ENCODE results near the gene ABCC11. TPM values are rescaled to one million over a fixed set of nuclear protein-coding genes. Genes with fewer than 3 reads are reported as not detected.

Gene ABCC11
- total RNA-seq, 6 donors from 2014 or later = 0.15 to 0.33 (median 0.21) TPM; not detected in 2

DNA sequence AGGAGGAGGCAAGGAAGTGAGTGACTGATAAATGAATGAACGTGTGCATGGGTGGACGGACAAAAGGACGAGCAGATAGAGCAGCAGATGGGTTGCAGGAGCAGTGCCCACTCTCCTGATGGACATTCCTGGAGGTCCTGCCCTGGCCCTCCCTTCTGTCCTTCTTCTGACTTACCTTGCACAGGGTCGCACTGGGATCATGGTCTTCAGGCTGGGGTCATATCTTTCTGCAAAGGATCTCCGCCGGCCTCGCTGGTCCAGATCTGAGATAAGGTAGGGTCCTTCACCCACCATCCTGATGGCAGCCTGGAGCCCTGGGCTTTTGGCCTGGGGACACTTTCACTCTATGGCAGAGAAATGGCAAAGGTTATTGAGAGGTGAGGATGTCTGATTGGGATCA lies 101.2 kb downstream of the ABCC11 start:
- no peak for DNase-seq
- Histone ChIP-seq H3K4me1 (no peaks in the 10 kb centered on the region), H3K27me3 (no peaks in the 10 kb centered on the region), H3K4me3 (no peak overlapping the region), H3K9me3 (no peaks in the 10 kb centered on the region), H3K36me3 (no peaks in the 10 kb centered on the region), H3K27ac (no peak overlapping the region)
- TF ChIP-seq POLR2A (IDR thresholded peaks at IDR 0.05) = no peak
- TF ChIP-seq EP300 (IDR thresholded peaks at IDR 0.05) = no peak
- TF ChIP-seq, protein P1, sequence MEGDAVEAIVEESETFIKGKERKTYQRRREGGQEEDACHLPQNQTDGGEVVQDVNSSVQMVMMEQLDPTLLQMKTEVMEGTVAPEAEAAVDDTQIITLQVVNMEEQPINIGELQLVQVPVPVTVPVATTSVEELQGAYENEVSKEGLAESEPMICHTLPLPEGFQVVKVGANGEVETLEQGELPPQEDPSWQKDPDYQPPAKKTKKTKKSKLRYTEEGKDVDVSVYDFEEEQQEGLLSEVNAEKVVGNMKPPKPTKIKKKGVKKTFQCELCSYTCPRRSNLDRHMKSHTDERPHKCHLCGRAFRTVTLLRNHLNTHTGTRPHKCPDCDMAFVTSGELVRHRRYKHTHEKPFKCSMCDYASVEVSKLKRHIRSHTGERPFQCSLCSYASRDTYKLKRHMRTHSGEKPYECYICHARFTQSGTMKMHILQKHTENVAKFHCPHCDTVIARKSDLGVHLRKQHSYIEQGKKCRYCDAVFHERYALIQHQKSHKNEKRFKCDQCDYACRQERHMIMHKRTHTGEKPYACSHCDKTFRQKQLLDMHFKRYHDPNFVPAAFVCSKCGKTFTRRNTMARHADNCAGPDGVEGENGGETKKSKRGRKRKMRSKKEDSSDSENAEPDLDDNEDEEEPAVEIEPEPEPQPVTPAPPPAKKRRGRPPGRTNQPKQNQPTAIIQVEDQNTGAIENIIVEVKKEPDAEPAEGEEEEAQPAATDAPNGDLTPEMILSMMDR (IDR thresholded peaks at IDR 0.05) = no peak
- TF ChIP-seq POLR2AphosphoS5 (IDR thresholded peaks at IDR 0.05) = no peak
- ATAC-seq (ENCODE audit: low FRiP score in 2 of 2) = no peak
- 64 to 90% methylated on average over 3 to 7 of the region's 7 CpGs for WGBS, 2 donors

DNA sequence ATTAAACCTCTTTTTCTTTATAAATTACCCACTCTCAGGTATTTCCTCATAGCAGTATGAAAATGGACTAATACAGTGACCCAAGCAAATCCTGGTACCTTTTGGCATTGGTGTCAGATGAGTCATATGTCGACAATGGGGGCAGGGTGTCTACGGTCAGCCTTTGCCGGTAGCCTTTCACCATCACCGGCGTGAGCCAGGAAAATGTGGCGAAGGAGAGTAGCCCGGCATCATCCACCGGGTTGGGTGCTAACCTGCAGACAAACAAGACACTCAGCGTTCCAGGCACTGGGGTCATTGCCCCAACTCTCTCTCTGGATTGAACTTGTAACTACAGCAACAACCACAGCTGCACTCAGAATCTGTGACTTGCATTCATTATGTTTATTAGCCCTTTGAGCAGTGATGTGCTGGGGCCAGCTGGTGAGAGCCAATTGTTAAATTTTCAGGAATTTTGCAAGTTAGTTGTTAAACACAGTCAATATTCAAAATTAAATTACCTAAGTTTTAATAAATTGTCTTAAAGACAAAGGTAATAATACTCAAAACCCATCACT lies 103.4 kb downstream of the ABCC11 start:
- DNase-seq (no peak), ATAC-seq (ENCODE audit: low FRiP score in 2 of 2) (no peak)
- WGBS, 2 donors = 94 to 95% methylated on average over 6 to 9 of the region's 9 CpGs

DNA sequence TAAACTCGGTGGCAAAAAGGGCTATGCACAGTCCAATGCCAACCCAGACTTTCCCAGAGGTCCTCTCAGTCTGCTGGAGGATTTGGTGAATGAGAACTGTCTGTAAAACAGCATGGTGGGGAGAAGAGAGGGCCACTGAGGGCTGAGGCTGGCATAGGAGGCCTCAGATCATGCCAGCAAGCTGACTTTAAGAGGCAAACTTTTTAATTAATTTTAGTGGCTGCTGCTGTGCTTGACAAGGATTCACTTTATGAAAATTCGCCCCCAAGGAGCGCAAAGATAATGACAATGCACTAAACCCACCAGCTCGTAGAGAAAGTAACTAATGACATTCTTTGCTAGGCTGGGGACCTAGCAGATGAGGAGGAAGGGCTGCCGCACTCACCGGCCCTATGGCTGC lies 106.5 kb downstream of the ABCC11 start:
- no peak for TF ChIP-seq POLR2A (IDR thresholded peaks at IDR 0.05)
- TF ChIP-seq EP300 (IDR thresholded peaks at IDR 0.05) = no peak
- no peak for TF ChIP-seq POLR2AphosphoS5 (IDR thresholded peaks at IDR 0.05)
- TF ChIP-seq, protein P1 (IDR thresholded peaks at IDR 0.05) = no peak
- DNase-seq (no peak), ATAC-seq (ENCODE audit: low FRiP score in 2 of 2) (no peak)
- Histone ChIP-seq H3K36me3 (no peaks in the 10 kb centered on the region), H3K4me1 (peaks cover 0 to 4% (median 0%) of the 10 kb centered on the region in 4 donors), H3K27me3 (no peaks in the 10 kb centered on the region), H3K4me3 (no peak overlapping the region), H3K27ac (no peak overlapping the region), H3K9me3 (no peaks in the 10 kb centered on the region)
- 93% methylated on average over 5 to 6 of the region's 6 CpGs for WGBS, 2 donors

More for the DNA sequence above, 103.4 kb downstream of the ABCC11 start:
- no peaks in the 10 kb centered on the region for H3K4me1 ChIP-seq
- H3K27me3 ChIP-seq = no peaks in the 10 kb centered on the region
- no peaks in the 10 kb centered on the region for H3K9me3 ChIP-seq
- TF ChIP-seq, protein P1 (IDR thresholded peaks at IDR 0.05) = no peak
- no peak for TF ChIP-seq POLR2A (IDR thresholded peaks at IDR 0.05)
- TF ChIP-seq POLR2AphosphoS5 (IDR thresholded peaks at IDR 0.05) = no peak
- TF ChIP-seq EP300 (IDR thresholded peaks at IDR 0.05) = no peak
- H3K27ac ChIP-seq = no peak overlapping the region
- no peaks in the 10 kb centered on the region for H3K36me3 ChIP-seq
- H3K4me3 ChIP-seq = no peak overlapping the region

DNA sequence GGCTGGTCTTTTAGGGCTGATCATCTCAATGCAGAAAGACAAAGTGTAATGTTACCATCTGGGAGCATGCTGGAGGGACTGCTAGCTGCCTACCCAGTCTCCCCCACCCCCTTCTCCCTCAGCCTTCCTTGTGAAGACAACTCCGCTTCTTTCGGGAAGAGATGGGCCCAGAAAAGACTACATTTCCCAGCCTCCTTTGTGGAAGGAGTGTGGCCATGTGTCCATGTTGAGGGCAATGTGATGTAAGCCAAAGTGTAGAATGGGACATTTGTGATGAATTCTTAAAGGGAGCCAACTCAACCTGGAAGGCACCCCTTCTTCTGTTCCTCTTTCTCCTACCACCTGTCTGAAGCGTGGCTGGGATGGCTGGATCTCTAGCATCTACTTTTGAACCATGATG lies 107.8 kb downstream of the ABCC11 start:
- 94 to 96% methylated on average over 3 of the region's 3 CpGs for WGBS, 2 donors
- no peaks in the 10 kb centered on the region for H3K9me3 ChIP-seq
- H3K27ac ChIP-seq = no peak overlapping the region
- no peaks in the 10 kb centered on the region for H3K36me3 ChIP-seq
- no peak for DNase-seq
- H3K4me3 ChIP-seq = no peak overlapping the region
- TF ChIP-seq POLR2A (IDR thresholded peaks at IDR 0.05) = no peak
- no peak for TF ChIP-seq POLR2AphosphoS5 (IDR thresholded peaks at IDR 0.05)
- TF ChIP-seq EP300 (IDR thresholded peaks at IDR 0.05) = no peak
- TF ChIP-seq, protein P1 (IDR thresholded peaks at IDR 0.05) = no peak
- H3K4me1 ChIP-seq = peaks cover 0 to 4% (median 0%) of the 10 kb centered on the region in 4 donors
- no peak for ATAC-seq (ENCODE audit: low FRiP score in 2 of 2)
- no peaks in the 10 kb centered on the region for H3K27me3 ChIP-seq

DNA sequence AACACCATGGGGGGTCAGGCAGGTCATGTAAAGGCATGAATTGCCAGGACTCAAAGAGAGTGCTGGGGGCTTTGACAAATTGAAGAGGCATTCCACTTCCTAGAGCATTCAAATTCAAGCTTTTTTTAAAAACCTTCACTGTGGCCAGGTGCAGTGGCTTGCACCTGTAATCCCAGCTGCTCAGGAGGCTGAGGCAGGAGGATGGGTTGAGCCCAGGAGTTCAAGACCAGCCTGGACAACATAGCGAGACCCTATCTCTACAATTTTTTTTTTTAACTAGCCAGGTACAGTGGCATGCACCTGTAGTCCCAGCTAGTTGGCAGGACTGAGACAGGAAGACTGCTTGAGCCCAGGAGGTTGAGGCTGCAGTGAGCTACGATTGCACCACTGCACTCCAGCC lies 108.8 kb downstream of the ABCC11 start:
- Histone ChIP-seq H3K27me3 (no peaks in the 10 kb centered on the region), H3K27ac (no peak overlapping the region), H3K4me3 (no peak overlapping the region), H3K36me3 (no peaks in the 10 kb centered on the region), H3K4me1 (peaks cover 0 to 4% (median 0%) of the 10 kb centered on the region in 4 donors), H3K9me3 (no peaks in the 10 kb centered on the region)
- no peak for ATAC-seq (ENCODE audit: low FRiP score in 2 of 2)
- DNase-seq = no peak
- WGBS, 2 donors = 76 to 94% methylated on average over 2 of the region's 2 CpGs
- TF ChIP-seq POLR2AphosphoS5 (IDR thresholded peaks at IDR 0.05) = no peak
- no peak for TF ChIP-seq POLR2A (IDR thresholded peaks at IDR 0.05)
- TF ChIP-seq, protein P1 (IDR thresholded peaks at IDR 0.05) = no peak
- TF ChIP-seq EP300 (IDR thresholded peaks at IDR 0.05) = no peak
